Thoracic aorta (tissue), 2 donors: ENCODE data around the gene CCER1. TPM values are rescaled to one million over a fixed set of nuclear protein-coding genes. Genes with fewer than 3 reads are reported as not detected.

Experiments used
- ATAC-seq: fragments of 150-250 bp; one replicate; pipeline ENCODE4 v1.8.0; 2017; ENCODE audit warnings: low read depth; ENCODE audit not compliant: insufficient number of reproducible peaks, low FRiP score
- DNase-seq: peaks from one replicate; pipeline ENCODE4 v3.0.0-alpha.2; 2020; ENCODE audit warnings: low spot score
- H3K27ac ChIP-seq, 2 donors: fragments of 200-600 bp; sonication (generic); 1 replicate in 1 of 2; 2 replicates in 1 of 2; pipeline ENCODE4 v1.5.1; 2016; ENCODE audit warnings: mild to moderate bottlenecking in 2 of 2, moderate library complexity in 2 of 2
- H3K27me3 ChIP-seq: fragments of 200-600 bp; sonication (generic); replicated peaks from 2 replicates; pipeline ENCODE4 v1.6.0; 2016; ENCODE audit warnings: mild to moderate bottlenecking; ENCODE audit not compliant: insufficient read depth
- H3K36me3 ChIP-seq: fragments of 200-600 bp; sonication (generic); one replicate; pipeline ENCODE4 v1.5.1; 2016
- H3K4me1 ChIP-seq, 2 donors: fragments of 200-600 bp; sonication (generic); 1 replicate in 1 of 2; 2 replicates in 1 of 2; pipeline versions ENCODE4 v1.5.1 to v1.6.0; 2016; ENCODE audit warnings: low read depth in 2 of 2, mild to moderate bottlenecking in 1 of 2; ENCODE audit not compliant: control insufficient read depth in 1 of 2
- H3K4me3 ChIP-seq: fragments of 200-600 bp; sonication (generic); 2 replicates; pipeline ENCODE4 v1.5.1; 2016; ENCODE audit warnings: mild to moderate bottlenecking
- H3K9me3 ChIP-seq: fragments of 200-600 bp; sonication (generic); 2 replicates; pipeline ENCODE4 v1.5.1; 2016
- CTCF ChIP-seq: fragments of 200-600 bp; sonication (generic); IDR thresholded peaks from one replicate; pipeline ENCODE4 v1.5.1; 2019; ENCODE audit warnings: antibody characterized with exemption
- total RNA-seq, 2 donors: library from RNA; depleted of rRNA; stranded (reverse); fragments of >200 nt; gene quantifications; one replicate each; pipeline versions ENCODE4 v1.1.0 to v1.2.3, GENCODE V29; 2016

The CCER1 gene
- total RNA-seq, 2 donors from 2014 or later: not detected

- no peak for TF ChIP-seq CTCF
- H3K4me3 ChIP-seq: no peak overlapping the region
Observed at GRCh38 chr12:90943255-90943654, 11.7 kb downstream of the CCER1 start.

GRCh38 chr12:90940872-90941499, 14.0 kb downstream of the CCER1 start:
- DNase-seq: no peak
- no peak for ATAC-seq
- peak; percentile 49 for TF ChIP-seq CTCF
- Histone ChIP-seq H3K4me3 (no peak overlapping the region), H3K27me3 (no peaks in the 10 kb centered on the region), H3K4me1 (no peaks in the 10 kb centered on the region), H3K36me3 (no peaks in the 10 kb centered on the region), H3K27ac (no peak overlapping the region), H3K9me3 (no peaks in the 10 kb centered on the region)

More at GRCh38 chr12:90943255-90943654, 11.7 kb downstream of the CCER1 start:
- H3K9me3 ChIP-seq: no peaks in the 10 kb centered on the region
- H3K27me3 ChIP-seq: no peaks in the 10 kb centered on the region
- H3K36me3 ChIP-seq: no peaks in the 10 kb centered on the region
- H3K27ac ChIP-seq: no peak overlapping the region
- no peak for ATAC-seq
- no peak for DNase-seq
- no peaks in the 10 kb centered on the region for H3K4me1 ChIP-seq

GRCh38 chr12:90939382-90939781, 15.6 kb downstream of the CCER1 start:
- Histone ChIP-seq H3K9me3 (no peaks in the 10 kb centered on the region), H3K27ac (no peak overlapping the region), H3K4me3 (no peak overlapping the region), H3K27me3 (no peaks in the 10 kb centered on the region), H3K36me3 (no peaks in the 10 kb centered on the region), H3K4me1 (no peaks in the 10 kb centered on the region)
- DNase-seq (no peak), ATAC-seq (no peak)
- TF ChIP-seq CTCF: no peak

GRCh38 chr12:90938451-90938850, 16.5 kb downstream of the CCER1 start:
- DNase-seq: no peak
- Histone ChIP-seq H3K4me3 (no peak overlapping the region), H3K4me1 (no peaks in the 10 kb centered on the region), H3K9me3 (no peaks in the 10 kb centered on the region), H3K36me3 (no peaks in the 10 kb centered on the region), H3K27ac (no peak overlapping the region), H3K27me3 (no peaks in the 10 kb centered on the region)
- no peak for ATAC-seq
- no peak for TF ChIP-seq CTCF

- Histone ChIP-seq H3K9me3 (no peaks in the 10 kb centered on the region), H3K36me3 (no peaks in the 10 kb centered on the region), H3K27me3 (no peaks in the 10 kb centered on the region), H3K4me3 (no peak overlapping the region), H3K4me1 (no peaks in the 10 kb centered on the region), H3K27ac (no peak overlapping the region)
- DNase-seq (no peak), ATAC-seq (no peak)
- TF ChIP-seq CTCF: no peak
Observed at GRCh38 chr12:90937651-90938050, 17.3 kb downstream of the CCER1 start.
